ENCODE data around the gene METRNL.

METRNL gene

DNA sequence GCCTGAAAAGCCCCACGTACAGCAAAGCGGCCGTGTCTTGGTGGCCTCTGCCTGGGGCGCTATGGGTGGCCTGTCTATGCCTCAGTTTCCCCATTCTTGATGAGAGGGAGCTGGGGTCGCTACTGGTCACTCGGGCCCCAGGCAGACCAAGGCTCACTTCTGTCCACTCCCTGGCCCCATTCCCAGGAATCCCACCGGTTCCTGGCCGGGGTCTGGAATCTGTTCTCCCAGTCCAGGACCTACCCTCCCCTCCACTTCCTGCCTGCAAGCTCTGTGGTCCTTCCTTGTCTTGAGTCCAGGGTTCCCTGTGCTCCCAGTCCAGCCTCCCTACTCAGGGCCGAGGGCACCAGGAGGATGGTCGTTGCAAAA lies 24.5 kb downstream of the METRNL start:
- DNase-seq (ENCODE audit: low read depth in 2 of 3, low spot score in 2 of 3), result no peak

- no peak for DNase-seq (ENCODE audit: low read depth in 2 of 3, low spot score in 2 of 3)
These were observed 25.4 kb downstream of the METRNL start for GRCh38 chr17:83104577-83105505.

- DNase-seq (ENCODE audit: low read depth in 2 of 3, low spot score in 2 of 3), result no peak
These were observed 26.1 kb downstream of the METRNL start for GRCh38 chr17:83105512-83105911.

- DNase-seq (ENCODE audit: low read depth in 2 of 3, low spot score in 2 of 3), result no peak
These were observed 26.7 kb downstream of the METRNL start for GRCh38 chr17:83106056-83106588.

DNA sequence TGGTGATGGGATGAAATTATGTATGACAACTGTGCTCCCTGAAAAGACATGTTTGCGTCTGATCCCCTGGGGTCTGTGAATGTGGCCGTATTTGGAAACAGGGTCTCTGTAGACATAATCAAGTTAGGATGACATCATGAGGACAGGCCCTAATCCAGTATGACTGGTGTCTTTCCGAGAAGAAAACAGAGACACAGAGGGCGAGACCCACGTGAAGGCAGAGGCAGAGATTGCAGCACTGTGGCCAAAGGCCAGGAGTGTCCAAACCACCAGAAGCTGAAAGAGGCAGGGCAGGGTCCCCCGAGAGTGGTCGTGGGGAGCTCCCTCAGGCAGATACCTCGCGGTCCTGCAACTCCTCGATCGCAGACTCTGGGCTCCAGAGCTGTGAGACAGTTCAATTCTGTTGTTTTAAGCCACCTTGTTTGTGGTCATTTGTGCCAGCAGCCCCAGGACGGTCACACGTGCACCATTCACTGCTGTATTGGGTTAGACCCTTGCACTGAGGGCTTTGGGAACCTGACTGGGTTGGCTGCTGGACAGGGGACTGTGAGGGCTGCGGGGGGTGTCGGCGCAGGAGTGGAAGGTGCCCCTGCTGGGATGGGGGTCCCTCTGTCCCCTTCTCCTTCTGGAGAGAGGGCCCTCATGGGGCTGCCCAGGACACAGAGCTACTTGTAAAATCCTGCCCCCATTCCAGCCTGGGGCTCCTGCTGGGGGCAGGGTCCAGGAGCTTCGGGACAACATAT lies 27.7 kb downstream of the METRNL start:
- DNase-seq (ENCODE audit: low read depth in 2 of 3, low spot score in 2 of 3), result no peak

GRCh38 chr17:83107656-83108048 lies 28.2 kb downstream of the METRNL start:
- DNase-seq (ENCODE audit: low read depth in 2 of 3, low spot score in 2 of 3), result no peak

- DNase-seq (ENCODE audit: low read depth in 2 of 3, low spot score in 2 of 3), result no peak
These were observed 29.3 kb downstream of the METRNL start for GRCh38 chr17:83108709-83109108.

GRCh38 chr17:83109386-83109785 lies 30.0 kb downstream of the METRNL start:
- no peak for DNase-seq (ENCODE audit: low read depth in 2 of 3, low spot score in 2 of 3)

DNA sequence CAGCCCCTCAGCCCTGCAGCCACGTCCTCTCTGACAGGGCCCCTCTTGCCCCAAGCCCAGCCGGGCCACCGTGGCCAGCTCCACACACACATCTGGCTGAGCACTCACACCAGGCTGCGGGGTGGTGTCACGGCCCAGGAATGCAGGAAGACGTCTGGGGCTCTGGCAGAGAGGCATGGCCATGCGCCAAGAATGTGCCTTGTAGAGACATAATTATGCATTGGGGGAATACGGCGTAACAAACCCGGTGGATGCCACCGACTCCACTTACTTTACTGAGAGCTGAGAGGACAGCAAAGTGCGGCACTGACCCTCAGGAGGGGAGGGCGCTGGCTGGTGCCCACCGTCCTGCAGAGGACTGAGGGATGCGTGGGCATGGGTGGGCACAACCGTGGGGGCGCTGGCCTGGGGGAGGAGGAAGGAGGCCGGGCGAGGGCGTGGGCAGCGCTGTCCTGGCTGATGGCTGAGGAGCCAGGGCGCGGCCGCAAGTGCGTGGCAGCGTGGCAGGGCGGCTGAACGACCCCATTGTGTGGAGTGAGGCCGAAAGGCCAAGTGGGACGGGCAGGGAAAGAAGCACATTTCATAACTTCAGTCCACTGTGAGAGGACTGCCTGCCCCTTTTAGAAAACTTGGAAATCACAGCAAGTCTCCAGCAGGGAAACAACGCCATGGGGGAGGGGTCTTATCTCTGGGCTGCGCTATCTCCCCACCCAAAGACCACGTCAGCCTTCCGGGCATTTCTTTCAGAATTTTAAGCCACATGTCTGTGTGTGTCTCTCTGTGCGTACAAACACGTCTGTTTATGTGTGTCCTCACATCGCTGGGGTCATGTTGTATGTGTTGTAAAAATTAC lies 30.6 kb downstream of the METRNL start:
- DNase-seq (ENCODE audit: low read depth in 2 of 3, low spot score in 2 of 3), result no peak

- DNase-seq (ENCODE audit: low read depth in 2 of 3, low spot score in 2 of 3), result no peak
These were observed 31.3 kb downstream of the METRNL start for GRCh38 chr17:83110735-83111134.

DNA sequence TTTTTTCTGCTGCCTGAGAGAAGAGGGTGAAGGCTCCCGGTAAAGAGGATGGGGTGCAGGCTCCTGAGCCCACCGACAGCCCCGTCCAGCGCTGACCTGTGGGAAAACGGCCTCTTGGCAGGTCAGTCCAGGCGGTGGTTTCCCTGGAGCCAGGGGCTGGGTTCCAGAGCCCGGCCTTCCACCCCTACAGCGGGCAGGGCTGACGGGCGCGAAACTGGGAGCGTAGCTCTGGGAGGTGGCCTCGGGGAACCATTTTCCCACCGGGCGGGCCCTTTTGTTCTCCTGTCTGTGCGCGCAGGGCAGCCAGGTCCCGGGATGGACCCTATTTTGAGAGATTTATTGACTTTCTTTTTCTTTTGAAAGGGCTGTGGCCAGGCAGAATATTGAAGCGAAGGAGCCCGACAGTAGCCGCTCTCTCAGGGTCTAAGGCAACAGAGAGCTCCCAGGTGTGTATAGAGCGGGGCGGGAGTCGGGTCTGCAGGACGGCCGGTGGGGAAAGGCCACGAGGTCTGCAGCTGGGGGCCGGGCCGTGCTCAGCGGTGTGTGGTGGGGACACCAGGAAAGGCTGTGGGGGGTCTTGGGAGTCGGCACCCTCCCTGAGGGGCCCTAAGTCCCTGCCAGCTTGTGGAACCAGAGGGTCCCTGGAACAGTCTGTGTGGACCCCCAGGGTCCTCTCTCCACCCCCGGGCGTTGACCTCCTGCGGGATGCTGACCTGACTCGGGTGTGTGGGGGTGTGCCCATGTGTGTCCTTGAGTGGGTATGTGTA lies 32.3 kb downstream of the METRNL start:
- DNase-seq (ENCODE audit: low read depth in 2 of 3, low spot score in 2 of 3), result no peak

GRCh38 chr17:83113381-83113780 lies 34.0 kb downstream of the METRNL start:
- no peak for DNase-seq (ENCODE audit: low read depth in 2 of 3, low spot score in 2 of 3)

DNA sequence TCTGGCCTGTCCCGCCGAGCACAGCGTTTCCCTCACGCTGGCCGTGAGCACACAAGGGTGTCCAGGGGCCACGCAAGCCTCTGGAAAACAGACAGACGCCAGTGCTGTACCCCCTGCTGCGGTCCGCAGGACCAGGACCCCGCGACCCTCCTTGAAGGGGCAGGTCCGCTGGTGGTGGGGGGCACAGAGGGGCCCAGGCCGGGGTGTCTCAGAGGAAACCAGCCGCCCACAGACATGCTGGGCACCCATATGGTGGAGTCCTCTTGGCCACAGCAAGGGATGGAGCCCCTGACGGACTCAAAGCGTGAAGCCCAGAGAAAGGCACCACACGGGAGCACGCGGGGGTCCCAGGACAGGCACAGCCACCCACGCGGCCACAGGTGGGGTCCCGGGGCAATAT lies 34.4 kb downstream of the METRNL start:
- DNase-seq (ENCODE audit: low read depth in 2 of 3, low spot score in 2 of 3), result no peak

DNA sequence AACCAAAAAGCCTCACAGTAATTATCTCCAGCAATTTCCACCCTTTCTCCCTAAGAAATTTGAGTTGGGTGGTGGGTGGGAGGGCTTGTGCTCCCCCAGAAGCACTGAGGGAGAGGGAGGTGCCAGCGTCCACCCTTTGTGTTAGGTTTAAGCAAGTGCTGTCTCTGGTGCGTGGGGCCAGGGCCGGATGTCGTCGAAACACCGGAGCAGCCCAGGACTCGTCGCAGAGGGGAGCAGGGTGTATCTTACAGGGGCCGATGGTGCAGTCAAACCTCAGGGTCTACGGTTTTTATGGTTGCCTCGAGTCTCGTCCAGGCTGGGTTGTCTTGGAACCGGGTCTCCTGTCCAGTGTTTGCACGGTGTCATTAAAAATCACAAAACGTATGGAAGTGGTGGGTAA lies 35.3 kb downstream of the METRNL start:
- no peak for DNase-seq (ENCODE audit: low read depth in 2 of 3, low spot score in 2 of 3)

DNA sequence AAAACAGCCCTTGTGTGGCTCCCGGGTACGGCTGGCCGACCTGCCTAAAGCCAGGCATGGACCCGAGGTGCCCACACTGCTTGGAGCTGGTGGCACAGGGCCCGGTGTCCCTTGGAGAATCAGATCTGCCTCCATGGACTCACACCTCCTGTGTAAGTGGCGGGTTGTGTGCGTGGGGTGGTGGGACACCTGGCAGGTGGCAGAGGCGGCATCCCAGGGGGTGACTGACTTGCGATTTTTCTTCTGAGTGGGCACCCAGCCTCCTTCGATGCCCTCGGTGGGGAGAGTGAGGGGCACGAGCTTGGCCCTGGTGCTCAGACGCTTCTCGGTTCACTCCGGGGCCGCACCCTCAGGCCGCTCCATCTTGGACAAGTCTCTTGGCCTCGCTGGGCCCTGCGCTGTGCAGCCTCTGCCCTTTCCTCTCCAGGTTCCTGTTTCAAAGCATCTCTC lies 35.8 kb downstream of the METRNL start:
- DNase-seq (ENCODE audit: low read depth in 2 of 3, low spot score in 2 of 3), result no peak

DNA sequence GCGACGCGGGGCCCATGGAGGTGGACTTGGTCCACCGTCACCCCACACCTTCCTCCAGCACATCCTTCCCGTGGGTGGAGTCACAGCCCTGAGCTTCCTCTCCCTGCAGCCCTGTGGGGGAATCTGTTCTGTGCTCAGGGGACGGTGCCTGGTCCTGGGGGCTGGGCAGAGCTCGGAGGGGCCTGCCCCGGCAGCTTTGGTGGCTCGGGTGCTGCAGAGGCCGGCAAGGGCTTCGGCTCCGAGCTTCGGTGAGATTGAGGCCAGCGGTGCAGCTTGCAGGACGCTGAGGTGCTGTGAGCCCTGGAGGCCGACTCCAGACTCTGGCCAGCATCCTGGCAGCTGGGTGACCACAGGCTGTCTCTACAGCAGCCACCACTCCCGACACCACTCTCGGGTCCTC lies 36.4 kb downstream of the METRNL start:
- no peak for DNase-seq (ENCODE audit: low read depth in 2 of 3, low spot score in 2 of 3)

GRCh38 chr17:83116311-83116771 lies 36.9 kb downstream of the METRNL start:
- no peak for DNase-seq (ENCODE audit: low read depth in 2 of 3, low spot score in 2 of 3)

- no peak for DNase-seq (ENCODE audit: low read depth in 2 of 3, low spot score in 2 of 3)
These were observed 37.6 kb downstream of the METRNL start for GRCh38 chr17:83116783-83117555.

DNA sequence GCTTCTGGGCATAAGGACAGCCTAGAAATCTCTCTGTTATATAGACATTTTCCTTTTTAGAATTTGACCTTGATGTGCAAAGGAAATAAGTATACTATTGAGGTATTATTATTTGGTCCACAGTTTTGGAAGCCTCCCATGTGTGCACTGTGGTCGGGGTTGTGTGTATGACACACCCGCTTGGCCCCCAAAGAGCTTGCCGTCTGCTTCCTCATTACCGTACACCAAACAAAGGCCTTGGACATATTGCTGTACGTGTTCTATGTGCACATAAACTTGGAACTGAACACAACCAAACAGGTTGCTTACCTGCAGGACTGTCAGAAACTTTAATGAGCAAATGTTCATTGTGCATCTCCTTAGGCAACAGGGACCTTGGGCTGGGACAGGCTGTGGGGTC lies 38.2 kb downstream of the METRNL start:
- DNase-seq (ENCODE audit: low read depth in 2 of 3, low spot score in 2 of 3), result no peak
